Measurements from ENCODE around the gene PBX3. TPM values are rescaled to one million over a fixed set of nuclear protein-coding genes. Genes with fewer than 3 reads are reported as not detected.
A peak's percentile ranks its signal among the peaks of the same experiment; 100 is the strongest.

Gene PBX3
- total and polyA plus RNA-seq, 10 of the 15 experiments (the other 5 are each of a cell fraction or from before 2014, with no cell fraction given), result 6.7 to 146 (median 22.2) TPM

DNA sequence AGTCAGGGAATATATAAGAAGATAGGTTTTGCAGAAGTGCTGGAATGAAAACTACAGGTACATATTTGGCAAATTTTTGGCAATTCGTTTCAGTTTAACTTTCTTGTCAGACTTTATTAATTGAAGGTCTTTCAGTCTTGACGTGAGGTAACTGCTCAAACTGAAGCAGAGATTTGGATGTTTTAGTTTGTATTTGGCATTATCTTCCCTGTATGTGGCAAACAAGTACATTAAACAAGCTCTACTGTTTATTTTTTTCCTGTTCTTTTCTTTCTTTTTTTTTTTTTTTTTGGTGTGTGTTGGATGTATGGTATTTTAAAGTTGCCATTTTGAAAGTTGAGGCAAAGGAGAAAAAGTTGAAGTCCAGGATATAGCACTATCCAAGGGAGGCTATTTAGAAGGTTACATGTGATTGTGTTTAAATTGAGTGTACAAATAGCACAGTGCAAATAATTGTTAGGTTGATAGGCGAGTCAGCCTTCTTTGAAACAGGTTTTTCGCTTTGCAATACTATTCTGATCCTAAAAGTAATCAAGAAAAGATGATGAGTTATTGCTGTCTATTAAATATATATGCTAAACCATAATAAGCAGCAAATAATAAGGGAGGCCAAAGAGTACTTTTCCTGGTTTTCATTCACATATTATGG lies 2.2 kb downstream of the PBX3 start:
- RAD21 ChIA-PET (ENCODE audit: unreplicated experiment), result interaction anchor here (0.6 to 4.4 kb wide), 19 partner anchors 10 to 508 kb away, joined by 3 to 35 read pairs (median 4); partner anchors contain the start of genes HSPA5 and MAPKAP1
- intact Hi-C loops (cut with micrococcal nuclease; ENCODE audit: unreplicated experiment) (loop anchor here (5.0 kb wide), 1 partner anchor 192 kb away; no protein-coding TSS in a partner anchor), in situ Hi-C loops (cut with MboI) (no loop called here)
- Histone ChIP-seq H3K27me3 (replicated peaks in 1 of 2; ENCODE audit: control insufficient read depth in 2 of 2, insufficient read depth in 2 of 2, low read length in 1 of 2) (no peaks in the 10 kb centered on the region), H3K36me3 (ENCODE audit: control insufficient read depth in 2 of 2, insufficient read depth in 2 of 2, low read length in 1 of 2) (no peaks in the 10 kb centered on the region), H3K27ac (ENCODE audit: control insufficient read depth, insufficient read depth) (peak overlapping the region; percentile 89), H4K20me1 (ENCODE audit: control insufficient read depth, insufficient read depth) (no peaks in the 10 kb centered on the region), H3K9ac (ENCODE audit: control insufficient read depth, insufficient read depth, low read length) (peak overlapping the region; percentile 90), H3K4me1 (ENCODE audit: control insufficient read depth, insufficient read depth, low read length) (peaks cover 7% of the 10 kb centered on the region), H3K4me3 (peak overlapping the region; percentile 98), H3K4me2 (ENCODE audit: control insufficient read depth, insufficient read depth) (peak overlapping the region; percentile 71), H3K79me2 (ENCODE audit: control insufficient read depth, insufficient read depth, low read length) (peaks cover 72% of the 10 kb centered on the region), H2AFZ (ENCODE audit: control insufficient read depth, low read depth, low read length) (no peak overlapping the region; the same call in 1 of the 2 replicates), H3K9me3 (replicated peaks; ENCODE audit: control insufficient read depth, insufficient read depth, low read length) (no peaks in the 10 kb centered on the region)
- POLR2A ChIA-PET, result interaction anchor here (0.6 to 2.4 kb wide), 7 partner anchors 10 to 116 kb away, joined by 3 to 21 read pairs (median 4); partner anchors contain the start of gene MAPKAP1
- no peak for ATAC-seq
- SMC1A ChIA-PET (ENCODE audit: uncharacterized antibody, unreplicated experiment), result interaction anchor here (0.6 to 4.0 kb wide), 19 partner anchors 10 to 416 kb away, joined by 3 to 34 read pairs (median 5); no protein-coding TSS in a partner anchor
- BruUV-seq (replicated peaks), result TSS peak; percentile 65
- no peak for TF ChIP-seq RAD21 (IDR thresholded peaks at IDR 0.05; ENCODE audit: insufficient read depth, low read depth, low read length)
- TF ChIP-seq, protein P1, sequence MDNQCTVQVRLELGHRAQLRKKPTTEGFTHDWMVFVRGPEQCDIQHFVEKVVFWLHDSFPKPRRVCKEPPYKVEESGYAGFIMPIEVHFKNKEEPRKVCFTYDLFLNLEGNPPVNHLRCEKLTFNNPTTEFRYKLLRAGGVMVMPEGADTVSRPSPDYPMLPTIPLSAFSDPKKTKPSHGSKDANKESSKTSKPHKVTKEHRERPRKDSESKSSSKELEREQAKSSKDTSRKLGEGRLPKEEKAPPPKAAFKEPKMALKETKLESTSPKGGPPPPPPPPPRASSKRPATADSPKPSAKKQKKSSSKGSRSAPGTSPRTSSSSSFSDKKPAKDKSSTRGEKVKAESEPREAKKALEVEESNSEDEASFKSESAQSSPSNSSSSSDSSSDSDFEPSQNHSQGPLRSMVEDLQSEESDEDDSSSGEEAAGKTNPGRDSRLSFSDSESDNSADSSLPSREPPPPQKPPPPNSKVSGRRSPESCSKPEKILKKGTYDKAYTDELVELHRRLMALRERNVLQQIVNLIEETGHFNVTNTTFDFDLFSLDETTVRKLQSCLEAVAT (IDR thresholded peaks at IDR 0.05), result peak; percentile 25; the same call in 1 of the 2 replicates
- TF ChIP-seq, protein P2, sequence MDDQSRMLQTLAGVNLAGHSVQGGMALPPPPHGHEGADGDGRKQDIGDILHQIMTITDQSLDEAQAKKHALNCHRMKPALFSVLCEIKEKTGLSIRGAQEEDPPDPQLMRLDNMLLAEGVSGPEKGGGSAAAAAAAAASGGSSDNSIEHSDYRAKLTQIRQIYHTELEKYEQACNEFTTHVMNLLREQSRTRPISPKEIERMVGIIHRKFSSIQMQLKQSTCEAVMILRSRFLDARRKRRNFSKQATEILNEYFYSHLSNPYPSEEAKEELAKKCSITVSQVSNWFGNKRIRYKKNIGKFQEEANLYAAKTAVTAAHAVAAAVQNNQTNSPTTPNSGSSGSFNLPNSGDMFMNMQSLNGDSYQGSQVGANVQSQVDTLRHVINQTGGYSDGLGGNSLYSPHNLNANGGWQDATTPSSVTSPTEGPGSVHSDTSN (IDR thresholded peaks at IDR 0.05; ENCODE audit: insufficient replicate concordance, low read depth, low read length), result no peak
- TF ChIP-seq SREBF1 (IDR thresholded peaks at IDR 0.05; ENCODE audit: low read length), result no peak
- DNase-seq (ENCODE audit: low read depth, low spot score), result no peak
- 57% methylated on average over 4 of the region's 4 CpGs for WGBS (ENCODE audit: insufficient coverage, insufficient replicate concordance, low lambda C conversion rate, missing lambda C conversion rate)
- CTCF ChIA-PET, result interaction anchor here (0.6 to 2.4 kb wide), 7 partner anchors 10 to 341 kb away, joined by 3 to 15 read pairs (median 6); no protein-coding TSS in a partner anchor
- FAIRE-seq, result no peak
